ENCODE data around the gene ID4.

The ID4 gene, protein sequence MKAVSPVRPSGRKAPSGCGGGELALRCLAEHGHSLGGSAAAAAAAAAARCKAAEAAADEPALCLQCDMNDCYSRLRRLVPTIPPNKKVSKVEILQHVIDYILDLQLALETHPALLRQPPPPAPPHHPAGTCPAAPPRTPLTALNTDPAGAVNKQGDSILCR

DNA sequence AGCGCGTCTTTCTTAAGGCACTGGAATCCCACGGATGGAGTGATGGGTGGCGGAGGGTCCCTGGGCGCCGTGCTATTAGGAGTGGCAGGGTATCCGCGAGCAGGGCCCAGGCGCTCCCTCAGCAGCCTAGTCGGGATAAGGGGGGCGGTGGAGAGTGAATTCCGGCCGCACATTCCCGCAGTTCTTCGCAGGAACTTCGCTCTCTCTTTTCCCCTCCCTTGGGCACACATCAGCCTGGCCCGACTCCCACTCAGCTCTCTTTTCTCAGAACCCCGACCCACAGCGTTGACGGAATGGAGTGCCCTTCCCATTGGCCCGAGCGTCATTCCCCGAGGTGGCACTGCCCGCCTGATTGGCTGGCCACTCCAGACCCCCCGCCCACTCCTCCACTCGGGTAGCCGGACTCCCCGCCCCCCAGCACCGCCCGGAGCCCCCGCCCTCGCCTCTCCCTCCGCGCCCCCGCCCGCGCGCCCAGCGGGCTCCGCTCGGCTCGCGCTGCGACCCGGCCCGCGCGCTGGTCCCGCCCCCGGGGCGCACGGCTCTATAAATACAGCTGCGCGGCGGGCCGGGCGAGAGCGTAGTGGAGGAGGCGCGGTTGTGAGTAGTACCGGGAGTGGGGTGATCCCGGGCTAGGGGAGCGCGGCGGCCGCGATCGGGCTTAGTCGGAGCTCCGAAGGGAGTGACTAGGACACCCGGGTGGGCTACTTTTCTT lies at the start of gene ID4:
Gene ID4 (plus strand): TSS at position 572 of the 712 bp plus-strand sequence. CDS start 385 bp downstream, outside the sequence.
- peak within 1 kb of the TSS; percentile 89 for H3K9ac ChIP-seq (ENCODE audit: insufficient read length)
- H3K9me3 ChIP-seq (ENCODE audit: low read depth, low read length), result no peaks in the 10 kb centered on the region
- H3K27ac ChIP-seq, result peak within 1 kb of the TSS; percentile 69; the same call in 1 of the 2 replicates
- TF ChIP-seq POLR2AphosphoS5 (IDR thresholded peaks at IDR 0.05; ENCODE audit: borderline replicate concordance, low read depth, low read length) (peak; percentile 99), EZH2 (IDR thresholded peaks at IDR 0.05) (no peak)
- peak within 1 kb of the TSS; percentile 85 for H3K4me3 ChIP-seq
- DNase-seq (ENCODE audit: low read depth, low spot score), result peak; percentile 76
- H3K36me3 ChIP-seq (ENCODE audit: insufficient read depth, low read length), result peaks cover 21% of the 10 kb centered on the region

DNA sequence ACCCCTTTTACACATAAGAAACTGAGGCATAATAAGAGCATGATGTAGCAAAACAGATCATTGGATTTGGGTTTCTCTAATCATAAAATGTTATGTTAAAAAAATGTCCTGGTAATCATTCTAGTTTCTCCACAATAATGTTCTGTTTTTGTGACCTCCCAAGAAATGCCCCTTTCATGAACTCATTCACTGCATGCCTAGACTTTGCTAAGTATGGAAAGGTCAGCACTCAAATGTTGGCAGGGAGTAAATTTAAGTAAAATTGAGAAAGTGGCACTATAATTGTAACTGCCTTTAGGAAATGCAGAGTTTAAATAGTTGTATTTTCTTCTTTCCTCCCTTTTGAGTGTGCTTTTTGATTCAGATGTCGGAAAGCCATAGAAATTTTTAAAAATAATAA lies 48.5 kb upstream of the ID4 start:
- no peak overlapping the region for H3K4me3 ChIP-seq
- H3K36me3 ChIP-seq (ENCODE audit: insufficient read depth, low read length), result no peaks in the 10 kb centered on the region
- no peaks in the 10 kb centered on the region for H3K9me3 ChIP-seq (ENCODE audit: low read depth, low read length)
- H3K9ac ChIP-seq (ENCODE audit: insufficient read length), result no peak overlapping the region
- no peak for DNase-seq (ENCODE audit: low read depth, low spot score)
- TF ChIP-seq EZH2 (IDR thresholded peaks at IDR 0.05), result no peak
- TF ChIP-seq FOXP2 (optimal IDR thresholded peaks at IDR 0.05; ENCODE audit: control extremely low read depth, extremely low read length, insufficient read depth), result no peak
- TF ChIP-seq POLR2AphosphoS5 (IDR thresholded peaks at IDR 0.05; ENCODE audit: borderline replicate concordance, low read depth, low read length), result no peak
- no peak overlapping the region for H3K27ac ChIP-seq

DNA sequence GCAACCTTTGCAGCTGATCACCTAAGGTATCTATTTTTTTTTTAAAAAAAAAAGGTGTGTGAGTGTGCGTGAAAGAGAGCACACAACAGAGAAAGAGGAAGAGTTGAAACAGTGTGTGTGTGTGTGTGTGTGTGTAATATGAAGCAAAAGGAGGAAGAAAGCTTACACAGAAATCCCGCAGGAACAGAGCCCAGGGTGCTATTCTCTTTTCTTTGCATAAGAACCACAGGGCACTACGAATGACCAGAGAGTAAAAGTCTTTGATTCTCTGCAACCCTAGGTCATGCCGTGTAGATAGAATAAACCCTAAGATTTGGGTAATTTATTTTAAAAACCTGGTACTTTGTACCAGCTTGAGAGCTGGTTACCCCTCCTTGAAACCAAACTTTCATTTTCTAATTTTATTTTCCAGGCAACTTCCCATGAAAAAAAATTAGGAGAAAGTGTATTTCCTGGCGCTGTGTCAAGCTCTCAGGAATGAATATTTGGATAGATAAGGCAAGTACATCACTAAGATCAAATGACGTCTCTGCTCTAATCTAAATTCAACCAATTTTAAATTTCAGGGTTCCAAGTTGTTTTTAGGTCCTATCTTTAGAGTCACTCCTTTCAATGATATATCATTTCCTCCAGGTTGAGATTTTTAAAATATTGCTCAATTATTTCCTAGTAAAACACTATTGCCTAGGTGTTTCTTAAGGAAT lies 47.9 kb upstream of the ID4 start:
- Histone ChIP-seq H3K4me3 (no peak overlapping the region), H3K9ac (ENCODE audit: insufficient read length) (no peak overlapping the region), H3K27ac (no peak overlapping the region), H3K36me3 (ENCODE audit: insufficient read depth, low read length) (no peaks in the 10 kb centered on the region), H3K9me3 (ENCODE audit: low read depth, low read length) (no peaks in the 10 kb centered on the region)
- no peak for DNase-seq (ENCODE audit: low read depth, low spot score)
- TF ChIP-seq POLR2AphosphoS5 (IDR thresholded peaks at IDR 0.05; ENCODE audit: borderline replicate concordance, low read depth, low read length) (no peak), EZH2 (IDR thresholded peaks at IDR 0.05) (no peak), FOXP2 (optimal IDR thresholded peaks at IDR 0.05; ENCODE audit: control extremely low read depth, extremely low read length, insufficient read depth) (no peak)

DNA sequence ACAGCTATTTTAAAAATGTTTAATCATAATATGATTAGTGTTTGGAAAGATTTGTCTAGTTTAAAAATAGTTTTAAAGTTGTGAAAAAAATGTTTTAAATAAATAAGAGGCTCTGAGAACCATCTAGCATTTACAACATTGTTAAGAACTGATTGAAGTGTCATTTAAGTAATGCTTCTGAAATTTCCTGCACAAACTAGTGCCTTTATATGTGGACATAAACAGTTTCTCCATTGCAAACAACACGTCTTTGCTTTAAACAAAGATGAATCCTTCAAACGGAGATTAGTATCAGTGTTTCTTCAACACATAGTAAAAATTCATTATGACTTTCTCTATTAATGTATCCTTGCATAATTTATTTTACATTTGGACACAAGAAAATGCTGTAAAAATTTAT lies 45.9 kb upstream of the ID4 start:
- DNase-seq (ENCODE audit: low read depth, low spot score), result no peak
- H3K9me3 ChIP-seq (ENCODE audit: low read depth, low read length), result no peaks in the 10 kb centered on the region
- H3K9ac ChIP-seq (ENCODE audit: insufficient read length), result no peak overlapping the region
- no peak overlapping the region for H3K4me3 ChIP-seq
- H3K27ac ChIP-seq, result no peak overlapping the region
- TF ChIP-seq EZH2 (IDR thresholded peaks at IDR 0.05), result no peak
- TF ChIP-seq POLR2AphosphoS5 (IDR thresholded peaks at IDR 0.05; ENCODE audit: borderline replicate concordance, low read depth, low read length), result no peak
- no peak for TF ChIP-seq FOXP2 (optimal IDR thresholded peaks at IDR 0.05; ENCODE audit: control extremely low read depth, extremely low read length, insufficient read depth)
- H3K36me3 ChIP-seq (ENCODE audit: insufficient read depth, low read length), result no peaks in the 10 kb centered on the region

DNA sequence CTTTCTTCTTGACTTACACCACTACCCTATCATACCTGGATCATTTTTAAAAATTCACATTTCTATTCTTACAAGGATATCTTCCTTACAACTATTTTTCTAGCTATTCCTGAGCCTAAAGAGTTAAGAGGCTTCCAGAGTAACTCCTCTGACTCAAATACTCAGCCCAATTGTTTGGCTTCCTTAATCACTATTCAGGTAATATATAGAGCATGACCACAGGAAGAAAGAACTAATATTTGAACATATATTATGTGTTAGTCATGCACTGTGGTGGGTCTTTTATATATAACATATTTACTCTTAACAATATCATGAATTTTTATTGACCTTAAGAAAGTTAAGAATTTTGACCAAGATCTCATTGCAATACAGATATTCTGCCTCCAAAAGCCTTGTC lies 42.0 kb upstream of the ID4 start:
- Histone ChIP-seq H3K4me3 (no peak overlapping the region), H3K9me3 (ENCODE audit: low read depth, low read length) (no peaks in the 10 kb centered on the region; the same call in 1 of the 2 replicates), H3K27ac (no peak overlapping the region), H3K36me3 (ENCODE audit: insufficient read depth, low read length) (no peaks in the 10 kb centered on the region), H3K9ac (ENCODE audit: insufficient read length) (no peak overlapping the region)
- TF ChIP-seq EZH2 (IDR thresholded peaks at IDR 0.05) (no peak), POLR2AphosphoS5 (IDR thresholded peaks at IDR 0.05; ENCODE audit: borderline replicate concordance, low read depth, low read length) (no peak), FOXP2 (optimal IDR thresholded peaks at IDR 0.05; ENCODE audit: control extremely low read depth, extremely low read length, insufficient read depth) (no peak)
- no peak for DNase-seq (ENCODE audit: low read depth, low spot score)

DNA sequence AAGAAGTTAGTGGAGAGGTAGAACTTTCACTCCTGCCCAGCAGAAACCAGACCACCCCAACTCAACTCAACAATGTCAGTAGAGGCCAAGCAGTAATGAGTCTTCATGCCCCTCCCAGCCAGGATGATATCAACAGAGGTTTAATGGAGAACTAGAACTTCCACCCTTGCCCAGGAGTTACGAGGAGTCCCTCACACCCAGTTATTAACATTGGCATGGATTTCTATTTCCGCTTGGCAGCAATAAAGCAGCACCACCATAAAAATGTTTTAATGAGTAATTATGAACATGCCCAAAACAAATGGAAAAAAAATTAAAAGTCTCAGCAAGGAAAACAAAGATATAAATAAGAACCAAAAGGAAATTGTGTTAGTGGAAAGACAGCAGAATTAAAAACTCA lies 40.7 kb upstream of the ID4 start:
- TF ChIP-seq FOXP2 (optimal IDR thresholded peaks at IDR 0.05; ENCODE audit: control extremely low read depth, extremely low read length, insufficient read depth), result no peak
- no peak for TF ChIP-seq POLR2AphosphoS5 (IDR thresholded peaks at IDR 0.05; ENCODE audit: borderline replicate concordance, low read depth, low read length)
- TF ChIP-seq EZH2 (IDR thresholded peaks at IDR 0.05), result no peak
- no peak overlapping the region for H3K9ac ChIP-seq (ENCODE audit: insufficient read length)
- no peak overlapping the region for H3K4me3 ChIP-seq
- H3K36me3 ChIP-seq (ENCODE audit: insufficient read depth, low read length), result no peaks in the 10 kb centered on the region
- no peaks in the 10 kb centered on the region; the same call in 1 of the 2 replicates for H3K9me3 ChIP-seq (ENCODE audit: low read depth, low read length)
- DNase-seq (ENCODE audit: low read depth, low spot score), result no peak
- no peak overlapping the region for H3K27ac ChIP-seq

DNA sequence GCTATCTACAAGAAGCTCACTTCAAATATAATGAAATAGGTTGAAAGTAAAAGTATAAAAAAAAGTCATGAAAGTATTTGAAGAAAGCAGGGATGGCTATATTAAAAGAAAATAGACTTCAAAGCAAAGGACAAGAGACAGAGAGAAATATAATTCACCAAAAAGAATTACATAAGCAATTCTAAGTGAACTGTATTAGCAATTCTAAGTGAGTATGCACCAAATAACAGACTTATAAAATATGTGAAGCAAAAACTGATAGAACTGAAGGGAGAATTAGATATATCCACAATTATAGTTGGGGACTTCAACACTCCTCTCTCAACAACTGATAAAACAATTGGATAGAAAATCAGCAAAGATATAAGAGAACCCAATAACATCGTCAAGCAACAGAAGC lies 38.8 kb upstream of the ID4 start:
- H3K36me3 ChIP-seq (ENCODE audit: insufficient read depth, low read length), result no peaks in the 10 kb centered on the region
- no peak overlapping the region for H3K9ac ChIP-seq (ENCODE audit: insufficient read length)
- no peak for TF ChIP-seq FOXP2 (optimal IDR thresholded peaks at IDR 0.05; ENCODE audit: control extremely low read depth, extremely low read length, insufficient read depth)
- TF ChIP-seq EZH2 (IDR thresholded peaks at IDR 0.05), result no peak
- no peak for TF ChIP-seq POLR2AphosphoS5 (IDR thresholded peaks at IDR 0.05; ENCODE audit: borderline replicate concordance, low read depth, low read length)
- H3K4me3 ChIP-seq, result no peak overlapping the region
- H3K27ac ChIP-seq, result no peak overlapping the region
- no peaks in the 10 kb centered on the region; the same call in 1 of the 2 replicates for H3K9me3 ChIP-seq (ENCODE audit: low read depth, low read length)
- DNase-seq (ENCODE audit: low read depth, low spot score), result no peak

DNA sequence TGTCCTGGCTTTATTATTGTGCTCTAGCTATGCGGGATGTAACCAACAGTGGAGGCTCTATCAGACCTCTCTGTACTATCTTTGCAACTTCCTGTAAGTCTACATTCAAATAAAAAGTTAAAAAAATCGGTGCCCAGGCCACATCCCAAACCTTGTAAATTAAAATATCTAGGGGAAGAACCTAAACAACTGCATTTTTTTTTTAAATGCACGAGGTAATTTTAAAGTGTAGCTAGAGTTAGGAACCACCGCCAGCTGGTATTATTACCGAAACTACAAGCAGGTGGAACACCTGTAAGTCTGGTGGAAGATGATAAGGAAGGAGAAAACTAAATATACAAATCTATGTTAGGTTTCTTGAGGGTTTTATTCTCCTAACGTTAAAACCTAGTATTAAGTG lies 34.5 kb upstream of the ID4 start:
- H3K4me3 ChIP-seq, result no peak overlapping the region; the same call in 1 of the 2 replicates
- H3K36me3 ChIP-seq (ENCODE audit: insufficient read depth, low read length), result no peaks in the 10 kb centered on the region
- H3K27ac ChIP-seq, result peak overlapping the region; percentile 99
- no peak for DNase-seq (ENCODE audit: low read depth, low spot score)
- TF ChIP-seq EZH2 (IDR thresholded peaks at IDR 0.05) (no peak), POLR2AphosphoS5 (IDR thresholded peaks at IDR 0.05; ENCODE audit: borderline replicate concordance, low read depth, low read length) (no peak), FOXP2 (optimal IDR thresholded peaks at IDR 0.05; ENCODE audit: control extremely low read depth, extremely low read length, insufficient read depth) (no peak)
- no peak overlapping the region for H3K9ac ChIP-seq (ENCODE audit: insufficient read length)
- H3K9me3 ChIP-seq (ENCODE audit: low read depth, low read length), result no peaks in the 10 kb centered on the region
